Measurements from ENCODE around the gene HCN4. TPM values are rescaled to one million over a fixed set of nuclear protein-coding genes. Genes with fewer than 3 reads are reported as not detected.
"Not testable (repeated sequence)": the region's sequence is repeated elsewhere in the genome, so short reads cannot be mapped to it uniquely, and the experiment has no call there.

HCN4 gene
- total and polyA plus RNA-seq, 7 experiments from 2014 or later = 0.02 TPM; not detected in 6

- H3K9me3 ChIP-seq (ENCODE audit: control insufficient read depth in 2 of 3, low read length in 3 of 3); H3K4me3 ChIP-seq (ENCODE audit: low read length); H3K4me1 Mint-ChIP-seq; intact Hi-C loops (cut with micrococcal nuclease); H3K27ac ChIP-seq (ENCODE audit: low read depth, low read length); DNase-seq; H3K4me3 Mint-ChIP-seq; H3K4me1 ChIP-seq (ENCODE audit: control insufficient read depth in 2 of 2, insufficient read depth in 2 of 2, low read length in 2 of 2); CTCF ChIA-PET; POLR2A ChIA-PET; H3K9me3 Mint-ChIP-seq; H3K27ac Mint-ChIP-seq; H3K27me3 ChIP-seq (ENCODE audit: control insufficient read depth in 2 of 2, insufficient read depth in 2 of 2, low read length in 2 of 2); H3K27me3 Mint-ChIP-seq; ATAC-seq: not testable (repeated sequence)
- peaks cover 0 to 21% (median 8%) of the 10 kb centered on the region in 5 donors for H3K36me3 Mint-ChIP-seq
- H3K36me3 ChIP-seq (ENCODE audit: control insufficient read depth in 2 of 3, insufficient read depth in 3 of 3, low read length in 3 of 3) = peaks cover 0 to 11% (median 0%) of the 10 kb centered on the region in 3 experiments
These were observed 68.5 kb downstream of the HCN4 start for GRCh38 chr15:73300286-73300685.

GRCh38 chr15:73298522-73299245 is 70.1 kb downstream of the HCN4 start:
- H3K4me3 Mint-ChIP-seq = no peak overlapping the region
- CTCF ChIA-PET = interaction anchor here (0.6 kb wide), 1 partner anchor 34 kb away, joined by 3 read pairs; no protein-coding TSS in a partner anchor
- Histone ChIP-seq H3K27ac (ENCODE audit: low read depth, low read length) (no peak overlapping the region), H3K9me3 (ENCODE audit: control insufficient read depth in 2 of 3, low read length in 3 of 3) (no peaks in the 10 kb centered on the region), H3K36me3 (ENCODE audit: control insufficient read depth in 2 of 3, insufficient read depth in 3 of 3, low read length in 3 of 3) (peaks cover 0 to 11% (median 0%) of the 10 kb centered on the region in 3 experiments), H3K4me1 (ENCODE audit: control insufficient read depth in 2 of 2, insufficient read depth in 2 of 2, low read length in 2 of 2) (no peaks in the 10 kb centered on the region), H3K4me3 (ENCODE audit: low read length) (no peak overlapping the region), H3K27me3 (ENCODE audit: control insufficient read depth in 2 of 2, insufficient read depth in 2 of 2, low read length in 2 of 2) (no peaks in the 10 kb centered on the region)
- H3K4me1 Mint-ChIP-seq = peaks cover 0 to 4% (median 0%) of the 10 kb centered on the region in 7 donors
- ATAC-seq (no peak), DNase-seq (no peak)
- H3K27ac Mint-ChIP-seq = no peak overlapping the region
- POLR2A ChIA-PET = no interaction called here
- H3K9me3 Mint-ChIP-seq = no peaks in the 10 kb centered on the region
- H3K27me3 Mint-ChIP-seq = no peaks in the 10 kb centered on the region
- intact Hi-C loops (cut with micrococcal nuclease) = no loop called here
- H3K36me3 Mint-ChIP-seq = peaks cover 0 to 22% (median 10%) of the 10 kb centered on the region in 5 donors

GRCh38 chr15:73296609-73297353 is 72.0 kb downstream of the HCN4 start:
- no peaks in the 10 kb centered on the region for H3K9me3 Mint-ChIP-seq
- Histone ChIP-seq H3K4me1 (ENCODE audit: control insufficient read depth in 2 of 2, insufficient read depth in 2 of 2, low read length in 2 of 2) (no peaks in the 10 kb centered on the region), H3K27ac (ENCODE audit: low read depth, low read length) (no peak overlapping the region), H3K27me3 (ENCODE audit: control insufficient read depth in 2 of 2, insufficient read depth in 2 of 2, low read length in 2 of 2) (no peaks in the 10 kb centered on the region), H3K9me3 (ENCODE audit: control insufficient read depth in 2 of 3, low read length in 3 of 3) (no peaks in the 10 kb centered on the region), H3K36me3 (ENCODE audit: control insufficient read depth in 2 of 3, insufficient read depth in 3 of 3, low read length in 3 of 3) (peaks cover 0 to 6% (median 0%) of the 10 kb centered on the region in 3 experiments), H3K4me3 (ENCODE audit: low read length) (no peak overlapping the region)
- no peaks in the 10 kb centered on the region for H3K27me3 Mint-ChIP-seq
- no peak for ATAC-seq
- POLR2A ChIA-PET = no interaction called here
- DNase-seq = no peak
- H3K4me3 Mint-ChIP-seq = no peak overlapping the region
- peaks cover 0 to 22% (median 0%) of the 10 kb centered on the region in 5 donors for H3K36me3 Mint-ChIP-seq
- CTCF ChIA-PET = no interaction called here
- no peaks in the 10 kb centered on the region for H3K4me1 Mint-ChIP-seq
- H3K27ac Mint-ChIP-seq = peak overlapping the region in 1 of 9 donors; percentile 37
- intact Hi-C loops (cut with micrococcal nuclease) = no loop called here

- no peaks in the 10 kb centered on the region for H3K9me3 Mint-ChIP-seq
- no peak overlapping the region for H3K4me3 ChIP-seq (ENCODE audit: low read length)
- no peaks in the 10 kb centered on the region for H3K27me3 ChIP-seq (ENCODE audit: control insufficient read depth in 2 of 2, insufficient read depth in 2 of 2, low read length in 2 of 2)
- CTCF ChIA-PET = no interaction called here
- peak; percentile 64 for ATAC-seq
- H3K9me3 ChIP-seq (ENCODE audit: control insufficient read depth in 2 of 3, low read length in 3 of 3) = no peaks in the 10 kb centered on the region
- H3K36me3 Mint-ChIP-seq = peaks cover 0 to 17% (median 0%) of the 10 kb centered on the region in 5 donors
- peaks cover 0 to 6% (median 0%) of the 10 kb centered on the region in 3 experiments for H3K36me3 ChIP-seq (ENCODE audit: control insufficient read depth in 2 of 3, insufficient read depth in 3 of 3, low read length in 3 of 3)
- DNase-seq = no peak
- no peaks in the 10 kb centered on the region for H3K27me3 Mint-ChIP-seq
- POLR2A ChIA-PET = no interaction called here
- H3K4me3 Mint-ChIP-seq = no peak overlapping the region
- no peak overlapping the region for H3K27ac Mint-ChIP-seq
- no peaks in the 10 kb centered on the region for H3K4me1 Mint-ChIP-seq
- no peaks in the 10 kb centered on the region for H3K4me1 ChIP-seq (ENCODE audit: control insufficient read depth in 2 of 2, insufficient read depth in 2 of 2, low read length in 2 of 2)
- no peak overlapping the region for H3K27ac ChIP-seq (ENCODE audit: low read depth, low read length)
- intact Hi-C loops (cut with micrococcal nuclease) = no loop called here
These were observed 73.0 kb downstream of the HCN4 start for GRCh38 chr15:73295630-73296286.

- H3K27me3 Mint-ChIP-seq = no peaks in the 10 kb centered on the region
- H3K36me3 Mint-ChIP-seq = peaks cover 0 to 22% (median 5%) of the 10 kb centered on the region in 5 donors
- Histone ChIP-seq H3K36me3 (ENCODE audit: control insufficient read depth in 2 of 3, insufficient read depth in 3 of 3, low read length in 3 of 3) (peaks cover 0 to 6% (median 0%) of the 10 kb centered on the region in 3 experiments), H3K9me3 (ENCODE audit: control insufficient read depth in 2 of 3, low read length in 3 of 3) (no peaks in the 10 kb centered on the region), H3K27me3 (ENCODE audit: control insufficient read depth in 2 of 2, insufficient read depth in 2 of 2, low read length in 2 of 2) (no peaks in the 10 kb centered on the region), H3K4me1 (ENCODE audit: control insufficient read depth in 2 of 2, insufficient read depth in 2 of 2, low read length in 2 of 2) (no peaks in the 10 kb centered on the region), H3K27ac (ENCODE audit: low read depth, low read length) (no peak overlapping the region), H3K4me3 (ENCODE audit: low read length) (no peak overlapping the region)
- no peak overlapping the region for H3K4me3 Mint-ChIP-seq
- intact Hi-C loops (cut with micrococcal nuclease) = no loop called here
- H3K9me3 Mint-ChIP-seq = no peaks in the 10 kb centered on the region
- no peak for ATAC-seq
- ChIA-PET POLR2A (no interaction called here), CTCF (no interaction called here)
- DNase-seq = no peak
- H3K4me1 Mint-ChIP-seq = no peaks in the 10 kb centered on the region
- no peak overlapping the region for H3K27ac Mint-ChIP-seq
These were observed 75.0 kb downstream of the HCN4 start for GRCh38 chr15:73293773-73294172.

- CTCF ChIA-PET = no interaction called here
- ATAC-seq (no peak), DNase-seq (no peak)
- Mint-ChIP-seq H3K36me3 (peaks cover 0 to 41% (median 18%) of the 10 kb centered on the region in 5 donors), H3K27me3 (no peaks in the 10 kb centered on the region), H3K9me3 (no peaks in the 10 kb centered on the region), H3K4me3 (no peak overlapping the region), H3K27ac (no peak overlapping the region), H3K4me1 (peaks cover 0 to 2% (median 0%) of the 10 kb centered on the region in 7 donors)
- Histone ChIP-seq H3K4me1 (ENCODE audit: control insufficient read depth in 2 of 2, insufficient read depth in 2 of 2, low read length in 2 of 2) (no peaks in the 10 kb centered on the region), H3K36me3 (ENCODE audit: control insufficient read depth in 2 of 3, insufficient read depth in 3 of 3, low read length in 3 of 3) (peaks cover 0 to 4% (median 0%) of the 10 kb centered on the region in 3 experiments), H3K4me3 (ENCODE audit: low read length) (no peak overlapping the region), H3K27me3 (ENCODE audit: control insufficient read depth in 2 of 2, insufficient read depth in 2 of 2, low read length in 2 of 2) (no peaks in the 10 kb centered on the region), H3K9me3 (ENCODE audit: control insufficient read depth in 2 of 3, low read length in 3 of 3) (no peaks in the 10 kb centered on the region), H3K27ac (ENCODE audit: low read depth, low read length) (no peak overlapping the region)
- intact Hi-C loops (cut with micrococcal nuclease) = no loop called here
- POLR2A ChIA-PET = no interaction called here
These were observed 77.3 kb downstream of the HCN4 start for GRCh38 chr15:73291441-73291840.
